ENCODE data around the gene FSIP1. TPM values are rescaled to one million over a fixed set of nuclear protein-coding genes. Genes with fewer than 3 reads are reported as not detected.

Gene FSIP1
- total RNA-seq, 4 donors from 2014 or later = 0.94 to 3.2 (median 2.0) TPM

GRCh38 chr15:39651881-39652280 lies 130.8 kb downstream of the FSIP1 start:
- Histone ChIP-seq H3K36me3 (no peaks in the 10 kb centered on the region), H3K4me1 (peaks cover 0 to 33% (median 9%) of the 10 kb centered on the region in 3 donors), H3K27me3 (no peaks in the 10 kb centered on the region), H3K9me3 (no peaks in the 10 kb centered on the region), H3K27ac (peak overlapping the region in 2 of 4 donors; percentile 5 to 69), H3K4me3 (no peak overlapping the region)
- 10 to 23% methylated on average over 1 of the region's 1 CpG for WGBS, 2 donors (ENCODE audit: low coverage in 1 of 2)
- no peak for TF ChIP-seq EP300 (IDR thresholded peaks at IDR 0.05)
- no peak for TF ChIP-seq POLR2A (IDR thresholded peaks at IDR 0.05)
- no peak for TF ChIP-seq CTCF (IDR thresholded peaks at IDR 0.05)
- no peak for TF ChIP-seq POLR2AphosphoS5 (IDR thresholded peaks at IDR 0.05)
- no peak for ATAC-seq

- Histone ChIP-seq H3K36me3 (no peaks in the 10 kb centered on the region), H3K4me1 (peaks cover 0 to 33% (median 9%) of the 10 kb centered on the region in 3 donors), H3K9me3 (no peaks in the 10 kb centered on the region), H3K27ac (peak overlapping the region in 2 of 4 donors; percentile 57 to 69), H3K27me3 (no peaks in the 10 kb centered on the region), H3K4me3 (no peak overlapping the region)
- 41 to 57% methylated on average over 1 of the region's 1 CpG for WGBS, 2 donors (ENCODE audit: low coverage in 1 of 2)
- no peak for TF ChIP-seq POLR2A (IDR thresholded peaks at IDR 0.05)
- TF ChIP-seq POLR2AphosphoS5 (IDR thresholded peaks at IDR 0.05) = no peak
- no peak for TF ChIP-seq CTCF (IDR thresholded peaks at IDR 0.05)
- TF ChIP-seq EP300 (IDR thresholded peaks at IDR 0.05) = no peak
- no peak for ATAC-seq
Observed at GRCh38 chr15:39651295-39651694, 131.3 kb downstream of the FSIP1 start.

- Histone ChIP-seq H3K4me1 (peaks cover 0 to 39% (median 9%) of the 10 kb centered on the region in 3 donors), H3K36me3 (no peaks in the 10 kb centered on the region), H3K9me3 (no peaks in the 10 kb centered on the region), H3K4me3 (no peak overlapping the region), H3K27ac (peak overlapping the region; percentile 42 to 69 (median 50)), H3K27me3 (no peaks in the 10 kb centered on the region)
- WGBS, 2 donors (ENCODE audit: low coverage in 1 of 2) = 46 to 56% methylated on average over 5 to 6 of the region's 6 CpGs
- TF ChIP-seq EP300 (IDR thresholded peaks at IDR 0.05) = no peak
- no peak for TF ChIP-seq CTCF (IDR thresholded peaks at IDR 0.05)
- no peak for TF ChIP-seq POLR2AphosphoS5 (IDR thresholded peaks at IDR 0.05)
- no peak for TF ChIP-seq POLR2A (IDR thresholded peaks at IDR 0.05)
- ATAC-seq = no peak
Observed at GRCh38 chr15:39649757-39650156, 132.9 kb downstream of the FSIP1 start.

- 100% methylated on average over 1 of the region's 5 CpGs; no CpG with 5 or more reads in 1 of the 2 donors for WGBS, 2 donors (ENCODE audit: low coverage in 1 of 2)
- H3K36me3 ChIP-seq = no peaks in the 10 kb centered on the region
- no peaks in the 10 kb centered on the region for H3K9me3 ChIP-seq
- no peak for ATAC-seq
- H3K4me1 ChIP-seq = peaks cover 12 to 58% (median 16%) of the 10 kb centered on the region in 3 donors
- H3K27me3 ChIP-seq = no peaks in the 10 kb centered on the region
- no peak overlapping the region for H3K4me3 ChIP-seq
- H3K27ac ChIP-seq = no peak overlapping the region
- no peak for TF ChIP-seq POLR2A (IDR thresholded peaks at IDR 0.05)
- no peak for TF ChIP-seq POLR2AphosphoS5 (IDR thresholded peaks at IDR 0.05)
- TF ChIP-seq CTCF (IDR thresholded peaks at IDR 0.05) = no peak
- TF ChIP-seq EP300 (IDR thresholded peaks at IDR 0.05) = no peak
Observed at GRCh38 chr15:39646425-39646824, 136.2 kb downstream of the FSIP1 start.

GRCh38 chr15:39645976-39646257 lies 136.7 kb downstream of the FSIP1 start:
- no peaks in the 10 kb centered on the region for H3K9me3 ChIP-seq
- ATAC-seq = no peak
- H3K27ac ChIP-seq = no peak overlapping the region
- TF ChIP-seq POLR2AphosphoS5 (IDR thresholded peaks at IDR 0.05) = no peak
- TF ChIP-seq EP300 (IDR thresholded peaks at IDR 0.05) = no peak
- no peak for TF ChIP-seq CTCF (IDR thresholded peaks at IDR 0.05)
- no peak for TF ChIP-seq POLR2A (IDR thresholded peaks at IDR 0.05)
- H3K4me1 ChIP-seq = peaks cover 12 to 62% (median 16%) of the 10 kb centered on the region in 3 donors
- 100% methylated on average over 1 of the region's 2 CpGs; no CpG with 5 or more reads in 1 of the 2 donors for WGBS, 2 donors (ENCODE audit: low coverage in 1 of 2)
- H3K4me3 ChIP-seq = no peak overlapping the region
- no peaks in the 10 kb centered on the region for H3K36me3 ChIP-seq
- H3K27me3 ChIP-seq = no peaks in the 10 kb centered on the region

Measured in gastroesophageal sphincter (tissue), 4 donors.